Cerebellar nuclear complex (tissue), 1 donor: Measurements from ENCODE around the gene LYPD8.

Source experiments
- DNase-seq, 2 experiments: peaks; one replicate each; lab custom pipeline; 2025; lab: John Stamatoyannopoulos, UW

The LYPD8 gene

GRCh38 chr1:248757784-248758195 is 2.2 kb upstream of the LYPD8 start:
- DNase-seq = no peak

- no peak for DNase-seq
These were observed 1.1 kb upstream of the LYPD8 start for GRCh38 chr1:248756636-248757035.

- DNase-seq = no peak
These were observed 592 bp upstream of the LYPD8 start for GRCh38 chr1:248756151-248756550.

GRCh38 chr1:248753708-248754280 is 1.8 kb downstream of the LYPD8 start:
- no peak for DNase-seq

- no peak for DNase-seq
These were observed 2.4 kb downstream of the LYPD8 start for GRCh38 chr1:248753029-248753594.

GRCh38 chr1:248752161-248753028 is 3.2 kb downstream of the LYPD8 start:
- DNase-seq = no peak

- no peak for DNase-seq
These were observed 3.9 kb downstream of the LYPD8 start for GRCh38 chr1:248751635-248752034.

GRCh38 chr1:248751142-248751541 is 4.4 kb downstream of the LYPD8 start:
- no peak for DNase-seq

GRCh38 chr1:248750496-248750895 is 5.1 kb downstream of the LYPD8 start:
- no peak for DNase-seq

- no peak for DNase-seq
These were observed 7.3 kb downstream of the LYPD8 start for GRCh38 chr1:248748211-248748610.

GRCh38 chr1:248740876-248741275 is 14.7 kb downstream of the LYPD8 start:
- no peak for DNase-seq

GRCh38 chr1:248739572-248740205 is 15.9 kb downstream of the LYPD8 start:
- no peak for DNase-seq

GRCh38 chr1:248737457-248737856 is 18.1 kb downstream of the LYPD8 start:
- no peak for DNase-seq

GRCh38 chr1:248736977-248737376 is 18.6 kb downstream of the LYPD8 start:
- DNase-seq = no peak

- DNase-seq = no peak
These were observed 22.0 kb downstream of the LYPD8 start for GRCh38 chr1:248733566-248733965.

GRCh38 chr1:248730507-248731335 is 24.8 kb downstream of the LYPD8 start:
- no peak for DNase-seq

GRCh38 chr1:248714248-248714647 is 41.3 kb downstream of the LYPD8 start:
- no peak for DNase-seq

GRCh38 chr1:248710305-248710900 is 45.2 kb downstream of the LYPD8 start:
- no peak for DNase-seq

- DNase-seq = no peak
These were observed 51.0 kb downstream of the LYPD8 start for GRCh38 chr1:248704606-248705005.

- no peak for DNase-seq
These were observed 51.9 kb downstream of the LYPD8 start for GRCh38 chr1:248703674-248704073.

GRCh38 chr1:248702714-248703113 is 52.8 kb downstream of the LYPD8 start, which contains the start of gene OR14I1:
OR14I1 (minus strand) TSS chr1:248702766.
- DNase-seq = no peak
